GM23248 (cell line): Measurements from ENCODE around the gene TMEM14C. TPM values are rescaled to one million over a fixed set of nuclear protein-coding genes. Genes with fewer than 3 reads are reported as not detected.
A peak's percentile ranks its signal among the peaks of the same experiment; 100 is the strongest.

Source experiments
- DNase-seq: peaks from one replicate; pipeline ENCODE4 v3.0.0-alpha.2; 2015
- H2AFZ ChIP-seq: fragments of 200-600 bp; sonication (generic); 2 replicates; pipeline ENCODE4 v1.6.1; 2016; ENCODE audit warnings: antibody characterized with exemption
- H3F3A ChIP-seq: fragments of 200-600 bp; sonication (generic); 2 replicates; pipeline ENCODE4 v1.6.1; 2016; ENCODE audit warnings: mild to moderate bottlenecking, antibody characterized with exemption, mixed run types; ENCODE audit not compliant: insufficient read depth
- H3K27ac ChIP-seq: fragments of 200-600 bp; sonication (generic); 2 replicates; pipeline ENCODE4 v1.5.1; 2016; ENCODE audit warnings: mild to moderate bottlenecking
- H3K27me3 ChIP-seq: fragments of 200-600 bp; sonication (generic); replicated peaks from 2 replicates; pipeline ENCODE4 v1.6.1; 2016; ENCODE audit warnings: mild to moderate bottlenecking; ENCODE audit not compliant: insufficient read depth
- H3K36me3 ChIP-seq: fragments of 200-600 bp; sonication (generic); 2 replicates; pipeline ENCODE4 v1.6.1; 2016; ENCODE audit warnings: low read depth, mild to moderate bottlenecking
- H3K4me1 ChIP-seq: fragments of 200-600 bp; sonication (generic); 2 replicates; pipeline ENCODE4 v1.6.1; 2016; ENCODE audit warnings: mild to moderate bottlenecking; ENCODE audit not compliant: insufficient read depth
- H3K4me2 ChIP-seq: fragments of 200-600 bp; sonication (generic); one replicate; pipeline ENCODE4 v1.6.1; 2016; ENCODE audit warnings: mild to moderate bottlenecking; ENCODE audit not compliant: unreplicated experiment
- H3K4me3 ChIP-seq: fragments of 200-600 bp; sonication (generic); 2 replicates; pipeline ENCODE4 v1.5.1; 2016; ENCODE audit warnings: mild to moderate bottlenecking
- H3K79me2 ChIP-seq: fragments of 200-600 bp; sonication (generic); 2 replicates; pipeline ENCODE4 v1.6.1; 2016; ENCODE audit warnings: mild to moderate bottlenecking; ENCODE audit not compliant: insufficient read depth
- H3K9ac ChIP-seq: fragments of 200-600 bp; sonication (generic); 2 replicates; pipeline ENCODE4 v1.6.1; 2016; ENCODE audit warnings: mild to moderate bottlenecking
- H3K9me2 ChIP-seq: fragments of 200-600 bp; sonication (generic); 2 replicates; pipeline ENCODE4 v1.6.1; 2016; ENCODE audit warnings: mixed run types, mild to moderate bottlenecking, moderate library complexity; ENCODE audit not compliant: insufficient read depth
- H3K9me3 ChIP-seq: fragments of 200-600 bp; sonication (generic); one replicate; pipeline ENCODE4 v1.6.1; 2017; ENCODE audit warnings: low read depth
- H4K20me1 ChIP-seq: fragments of 200-600 bp; sonication (generic); 2 replicates; pipeline ENCODE4 v1.6.0; 2016; ENCODE audit not compliant: insufficient read depth
- EZH2 ChIP-seq: fragments of 200-600 bp; sonication (generic); IDR thresholded peaks from 2 replicates; pipeline ENCODE4 v1.6.1; 2018; ENCODE audit warnings: antibody characterized with exemption, mild to moderate bottlenecking; ENCODE audit not compliant: insufficient read depth, poor library complexity, severe bottlenecking
- EZH2phosphoT487 ChIP-seq: fragments of 200-600 bp; sonication (generic); IDR thresholded peaks from 2 replicates; pipeline ENCODE4 v1.6.1; 2018; ENCODE audit warnings: antibody characterized with exemption, moderate library complexity, mild to moderate bottlenecking, low read depth; ENCODE audit not compliant: insufficient read depth
- WGBS, 2 experiments: methylation state at CpG; one replicate each; pipeline ENCODE4 v1.1.6; 2015 to 2017; ENCODE audit warnings: low lambda C conversion rate in 2 of 2, low coverage in 1 of 2; ENCODE audit errors: missing lambda C conversion rate in 2 of 2; 5-methylcytosine and 5-hydroxymethylcytosine counted together
- in situ Hi-C: fragments of 300-500 bp; cut with MboI; formaldehyde crosslinking; loops from 2 replicates; pipeline ENCODE4 v1.15.0; 2020
- polyA plus RNA-seq: library from polyadenylated mRNA; unstranded; fragments of >200 nt; fragmentation: Nextera tagmentation; extraction: Ambion mirVana; gene quantifications from 2 replicates; pipeline ENCODE4 v1.2.1, GENCODE V29; 2016
- total RNA-seq: library from RNA; depleted of rRNA; stranded (reverse); fragments of >200 nt; shearing (Covaris generic); gene quantifications from 2 replicates; pipeline ENCODE4 v1.2.3, GENCODE V29; 2014

Gene TMEM14C
- total and polyA plus RNA-seq, 2 experiments from 2014 or later = 164 to 272 TPM

GRCh38 chr6:10756085-10756484 lies 33.2 kb downstream of the TMEM14C start:
- no peaks in the 10 kb centered on the region for H3K9me3 ChIP-seq
- peaks cover 55% of the 10 kb centered on the region for H3K79me2 ChIP-seq
- 0 out of 2 replicates have a peak, but pooled peaks cover 11% of the 10 kb centered on the region for H3K36me3 ChIP-seq
- DNase-seq = no peak
- WGBS, 2 experiments = 85 to 88% methylated on average over 1 of the region's 1 CpG
- TF ChIP-seq EZH2 (no peak), EZH2phosphoT487 (no peak)
- H2AFZ ChIP-seq = no peak overlapping the region
- H3K4me2 ChIP-seq = no peak overlapping the region
- no peak overlapping the region for H3K9ac ChIP-seq
- peaks cover 31% of the 10 kb centered on the region for H3F3A ChIP-seq
- peaks cover 17% of the 10 kb centered on the region for H3K4me1 ChIP-seq
- H3K9me2 ChIP-seq = no peaks in the 10 kb centered on the region
- no peaks in the 10 kb centered on the region for H4K20me1 ChIP-seq
- H3K27ac ChIP-seq = no peak overlapping the region
- H3K27me3 ChIP-seq = no peaks in the 10 kb centered on the region
- in situ Hi-C loops = no loop called here
- H3K4me3 ChIP-seq = no peak overlapping the region

- in situ Hi-C loops = no loop called here
- no peak overlapping the region for H2AFZ ChIP-seq
- TF ChIP-seq EZH2 = no peak
- no peak for TF ChIP-seq EZH2phosphoT487
- H3K9me2 ChIP-seq = no peaks in the 10 kb centered on the region
- peak overlapping the region; percentile 58 for H3K27ac ChIP-seq
- DNase-seq = peak; percentile 87
- H3K79me2 ChIP-seq = peaks cover 35% of the 10 kb centered on the region
- H3F3A ChIP-seq = peaks cover 37% of the 10 kb centered on the region
- 0 out of 2 replicates have a peak, but pooled peaks cover 11% of the 10 kb centered on the region for H3K36me3 ChIP-seq
- H3K27me3 ChIP-seq = no peaks in the 10 kb centered on the region
- H3K9me3 ChIP-seq = no peaks in the 10 kb centered on the region
- peak overlapping the region; percentile 8; the same call in 1 of the 2 replicates for H3K9ac ChIP-seq
- H3K4me2 ChIP-seq = no peak overlapping the region
- no peak overlapping the region for H3K4me3 ChIP-seq
- 11 to 30% methylated on average over 3 of the region's 3 CpGs for WGBS, 2 experiments
- peaks cover 17% of the 10 kb centered on the region for H3K4me1 ChIP-seq
- no peaks in the 10 kb centered on the region for H4K20me1 ChIP-seq
Observed at GRCh38 chr6:10759312-10759839, 36.5 kb downstream of the TMEM14C start.

GRCh38 chr6:10759884-10760329 lies 37.0 kb downstream of the TMEM14C start:
- in situ Hi-C loops = no loop called here

GRCh38 chr6:10763006-10763405 lies 40.1 kb downstream of the TMEM14C start:
- DNase-seq = peak; percentile 43
- in situ Hi-C loops = no loop called here
- H3K36me3 ChIP-seq = no peaks in the 10 kb centered on the region
- no peak overlapping the region for H3K9ac ChIP-seq
- no peaks in the 10 kb centered on the region for H3K9me2 ChIP-seq
- H3F3A ChIP-seq = peaks cover 35% of the 10 kb centered on the region
- no peak overlapping the region for H3K27ac ChIP-seq
- TF ChIP-seq EZH2 = no peak
- no peak for TF ChIP-seq EZH2phosphoT487
- no peak overlapping the region for H3K4me2 ChIP-seq
- no peaks in the 10 kb centered on the region for H3K9me3 ChIP-seq
- H2AFZ ChIP-seq = no peak overlapping the region
- peaks cover 14% of the 10 kb centered on the region; the same call in 1 of the 2 replicates for H3K79me2 ChIP-seq
- H3K27me3 ChIP-seq = no peaks in the 10 kb centered on the region
- H3K4me3 ChIP-seq = no peak overlapping the region
- H4K20me1 ChIP-seq = no peaks in the 10 kb centered on the region
- 85 to 86% methylated on average over 2 of the region's 2 CpGs for WGBS, 2 experiments
- peaks cover 17% of the 10 kb centered on the region for H3K4me1 ChIP-seq

More at GRCh38 chr6:10759884-10760329, 37.0 kb downstream of the TMEM14C start:
- Histone ChIP-seq H3K36me3 (0 out of 2 replicates have a peak, but pooled peaks cover 11% of the 10 kb centered on the region), H3K27ac (peak overlapping the region; percentile 58), H2AFZ (no peak overlapping the region), H3K4me3 (no peak overlapping the region), H3K9me3 (no peaks in the 10 kb centered on the region), H3K9ac (peak overlapping the region; percentile 8; the same call in 1 of the 2 replicates), H3F3A (peaks cover 37% of the 10 kb centered on the region), H3K79me2 (peaks cover 30% of the 10 kb centered on the region), H3K9me2 (no peaks in the 10 kb centered on the region), H3K4me1 (peaks cover 17% of the 10 kb centered on the region), H3K4me2 (peak overlapping the region; percentile 20), H3K27me3 (no peaks in the 10 kb centered on the region), H4K20me1 (no peaks in the 10 kb centered on the region)
- peak; percentile 92 for DNase-seq
- TF ChIP-seq EZH2phosphoT487 (no peak), EZH2 (no peak)
- 23 to 28% methylated on average over 6 of the region's 6 CpGs for WGBS, 2 experiments
